ENCODE data around the gene HGFAC. TPM values are rescaled to one million over a fixed set of nuclear protein-coding genes. Genes with fewer than 3 reads are reported as not detected.

Gene HGFAC
- polyA plus RNA-seq, 1 donor from 2014 or later: 16.2 TPM

- no peak for TF ChIP-seq TAF1 (IDR thresholded peaks at IDR 0.05; ENCODE audit: low read depth)
- TF ChIP-seq SMC3 (conservative IDR thresholded peaks at IDR 0.05; ENCODE audit: poor library complexity): no peak
- TF ChIP-seq REST (IDR thresholded peaks at IDR 0.05; ENCODE audit: borderline replicate concordance): no peak
- no peak for TF ChIP-seq EP300 (conservative IDR thresholded peaks at IDR 0.05; ENCODE audit: poor library complexity, severe bottlenecking)
- no peak for TF ChIP-seq MXI1 (conservative IDR thresholded peaks at IDR 0.05; ENCODE audit: poor library complexity, severe bottlenecking)
- TF ChIP-seq POLR2AphosphoS5 (IDR thresholded peaks at IDR 0.05): no peak
- Histone ChIP-seq H2AFZ (ENCODE audit: low read depth, low read length) (no peak overlapping the region), H3K27me3 (ENCODE audit: insufficient read depth, low read depth, low read length) (no peaks in the 10 kb centered on the region), H3K4me2 (ENCODE audit: low read length) (no peak overlapping the region), H3K4me3 (ENCODE audit: low read length) (no peak overlapping the region), H3K9ac (ENCODE audit: low read length) (no peak overlapping the region), H3K9me3 (ENCODE audit: low read length) (no peaks in the 10 kb centered on the region), H3F3A (ENCODE audit: insufficient read depth, low read length, poor library complexity, severe bottlenecking) (no peaks in the 10 kb centered on the region), H3K9me2 (ENCODE audit: insufficient read depth, low read length) (no peaks in the 10 kb centered on the region), H3K27ac (ENCODE audit: low read length) (no peak overlapping the region), H3K79me2 (replicated peaks; ENCODE audit: insufficient read depth, low read length) (no peaks in the 10 kb centered on the region), H4K20me1 (ENCODE audit: insufficient read depth) (no peaks in the 10 kb centered on the region), H3K36me3 (ENCODE audit: insufficient read depth, low read length) (no peaks in the 10 kb centered on the region)
Observed at GRCh38 chr4:3491681-3492405, 50.1 kb downstream of the HGFAC start.

- no peaks in the 10 kb centered on the region for H4K20me1 ChIP-seq (ENCODE audit: insufficient read depth)
- H3K36me3 ChIP-seq (ENCODE audit: insufficient read depth, low read length): no peaks in the 10 kb centered on the region
- no peaks in the 10 kb centered on the region for H3K27me3 ChIP-seq (ENCODE audit: insufficient read depth, low read depth, low read length)
- no peak overlapping the region for H3K4me2 ChIP-seq (ENCODE audit: low read length)
- H3K4me3 ChIP-seq (ENCODE audit: low read length): no peak overlapping the region
- H3K9ac ChIP-seq (ENCODE audit: low read length): no peak overlapping the region
- H3F3A ChIP-seq (ENCODE audit: insufficient read depth, low read length, poor library complexity, severe bottlenecking): no peaks in the 10 kb centered on the region
- no peak overlapping the region for H2AFZ ChIP-seq (ENCODE audit: low read depth, low read length)
- TF ChIP-seq REST (IDR thresholded peaks at IDR 0.05; ENCODE audit: borderline replicate concordance): no peak
- no peak for TF ChIP-seq RAD21 (conservative IDR thresholded peaks at IDR 0.05)
- no peak for TF ChIP-seq EZH2 (IDR thresholded peaks at IDR 0.05; ENCODE audit: borderline replicate concordance, insufficient read depth, low read length, poor library complexity, severe bottlenecking)
- H3K9me3 ChIP-seq (ENCODE audit: low read length): no peaks in the 10 kb centered on the region
- no peaks in the 10 kb centered on the region for H3K9me2 ChIP-seq (ENCODE audit: insufficient read depth, low read length)
- H3K79me2 ChIP-seq (replicated peaks; ENCODE audit: insufficient read depth, low read length): no peaks in the 10 kb centered on the region
- H3K27ac ChIP-seq (ENCODE audit: low read length): no peak overlapping the region
Observed at GRCh38 chr4:3492741-3493719, 51.3 kb downstream of the HGFAC start.

Measured in neural cell (in vitro differentiated cells).